NT2/D1 (cell line): Measurements from ENCODE around the gene LRRC56.

ENCODE experiments used
- YY1 ChIP-seq: IDR thresholded peaks from 2 replicates; pipeline ENCODE4 v1.6.1; 2011; ENCODE audit not compliant: insufficient read length, insufficient read depth
- ZNF274 ChIP-seq: IDR thresholded peaks from 2 replicates; pipeline ENCODE4 v1.6.1; 2011; ENCODE audit warnings: mild to moderate bottlenecking, low read depth, low read length

DNA sequence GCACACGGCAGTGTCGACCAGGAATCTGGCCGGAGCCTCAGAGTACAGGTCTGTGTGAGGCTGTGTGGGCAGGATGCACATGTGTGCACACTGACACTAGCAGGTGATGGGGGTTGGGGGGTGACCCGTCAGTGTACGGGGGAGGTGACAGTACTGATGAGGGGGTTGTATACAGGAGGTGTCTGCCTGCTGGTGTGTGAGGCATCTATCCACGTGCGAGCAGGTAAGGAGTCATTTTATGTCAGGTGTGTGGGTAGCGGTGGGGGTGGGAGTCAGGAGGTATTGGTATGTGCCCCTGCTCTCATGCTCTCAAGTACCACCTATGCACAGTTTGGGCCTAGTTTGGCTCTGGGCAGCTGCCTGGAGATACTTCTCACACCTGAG lies 34.5 kb downstream of the LRRC56 start:
- TF ChIP-seq ZNF274 (no peak), YY1 (no peak)
